ENCODE measurements around the gene TOMM20. TPM values are rescaled to one million over a fixed set of nuclear protein-coding genes. Genes with fewer than 3 reads are reported as not detected.

The TOMM20 gene
- total and polyA plus RNA-seq, 9 of the 15 experiments (the other 6 are each of a cell fraction or from before 2014, with no cell fraction given) = 70.6 to 334 (median 159) TPM

DNA sequence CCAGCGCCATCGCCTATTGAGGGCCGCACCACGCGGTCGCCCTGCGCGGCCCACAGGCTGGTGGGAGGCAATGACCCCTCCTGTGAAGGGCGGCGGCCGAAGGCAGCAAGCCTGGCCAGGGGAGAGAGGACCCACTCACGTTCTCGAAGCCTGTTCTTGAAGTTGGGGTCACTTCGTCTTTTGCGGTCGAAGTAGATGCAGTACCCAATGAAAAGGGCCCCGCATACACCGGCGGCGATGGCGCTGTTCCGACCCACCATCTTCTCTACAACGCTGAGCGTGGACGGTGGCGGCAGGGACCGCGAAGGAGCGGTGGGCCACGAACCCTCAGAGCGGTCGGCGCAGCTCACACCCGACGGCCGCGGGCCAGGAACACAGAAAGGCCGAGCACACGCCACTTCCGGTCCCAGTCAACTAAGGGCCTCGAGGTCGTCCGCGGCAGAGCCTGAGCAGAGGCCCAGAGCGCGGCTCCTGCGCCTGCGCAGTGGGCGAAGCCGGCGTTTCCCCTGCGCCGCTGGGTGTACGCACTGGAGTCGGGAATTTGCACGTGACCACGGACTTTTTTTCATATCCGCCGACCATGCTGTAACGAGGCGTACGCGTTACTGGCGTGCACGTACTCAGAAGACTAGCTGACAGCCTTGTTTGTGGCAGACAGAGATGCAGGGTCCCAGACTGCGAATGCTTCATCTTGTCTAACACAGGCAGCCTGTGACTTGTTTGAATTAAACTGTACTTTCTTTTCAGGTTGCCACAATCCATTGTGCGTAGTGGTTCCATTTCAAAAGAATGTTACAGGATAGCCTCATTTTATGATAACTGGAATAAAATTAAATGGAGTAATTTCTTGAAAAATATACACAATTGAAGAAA lies at the start of gene TOMM20 (continued):
- TF ChIP-seq TAF15 (IDR thresholded peaks at IDR 0.05; ENCODE audit: low read depth, low read length) (no peak), RBM34 (IDR thresholded peaks at IDR 0.05; ENCODE audit: borderline replicate concordance, insufficient read depth, low read length) (no peak), FOSL1 (tag; conservative IDR thresholded peaks at IDR 0.05) (no peak), ZBTB11 (CRISPR knock-in tag; IDR thresholded peaks at IDR 0.05) (peak in 2 of 3 experiments; percentile 81 to 96; a peak in 4 of 6 replicates), ZNF586 (CRISPR knock-in tag; conservative IDR thresholded peaks at IDR 0.05) (peak; percentile 46; the same call in 1 of the 2 replicates), ZNF584 (CRISPR knock-in tag; IDR thresholded peaks at IDR 0.05; ENCODE audit: low read depth) (no peak), XRCC3 (IDR thresholded peaks at IDR 0.05) (no peak), ZSCAN32 (CRISPR knock-in tag; IDR thresholded peaks at IDR 0.05) (no peak), CBX5 (IDR thresholded peaks at IDR 0.05; ENCODE audit: borderline replicate concordance, low read depth) (no peak), SMARCE1 (IDR thresholded peaks at IDR 0.05) (no peak), HOMEZ (CRISPR knock-in tag; IDR thresholded peaks at IDR 0.05) (no peak), ZKSCAN3 (CRISPR knock-in tag; IDR thresholded peaks at IDR 0.05) (no peak), ZNF23 (CRISPR knock-in tag; IDR thresholded peaks at IDR 0.05) (no peak), SMAD1 (IDR thresholded peaks at IDR 0.05; ENCODE audit: low read depth, low read length, partially characterized antibody) (peak; percentile 51), NONO (IDR thresholded peaks at IDR 0.05; ENCODE audit: low read depth in 2 of 2, low read length in 1 of 2) (peak in 1 of 2 experiments; percentile 13; a peak in 1 of 4 replicates), ARID1B (IDR thresholded peaks at IDR 0.05) (0 out of 2 replicates have a peak, but pooled peaks have one; percentile 38)
- TF ChIP-seq, protein P1, sequence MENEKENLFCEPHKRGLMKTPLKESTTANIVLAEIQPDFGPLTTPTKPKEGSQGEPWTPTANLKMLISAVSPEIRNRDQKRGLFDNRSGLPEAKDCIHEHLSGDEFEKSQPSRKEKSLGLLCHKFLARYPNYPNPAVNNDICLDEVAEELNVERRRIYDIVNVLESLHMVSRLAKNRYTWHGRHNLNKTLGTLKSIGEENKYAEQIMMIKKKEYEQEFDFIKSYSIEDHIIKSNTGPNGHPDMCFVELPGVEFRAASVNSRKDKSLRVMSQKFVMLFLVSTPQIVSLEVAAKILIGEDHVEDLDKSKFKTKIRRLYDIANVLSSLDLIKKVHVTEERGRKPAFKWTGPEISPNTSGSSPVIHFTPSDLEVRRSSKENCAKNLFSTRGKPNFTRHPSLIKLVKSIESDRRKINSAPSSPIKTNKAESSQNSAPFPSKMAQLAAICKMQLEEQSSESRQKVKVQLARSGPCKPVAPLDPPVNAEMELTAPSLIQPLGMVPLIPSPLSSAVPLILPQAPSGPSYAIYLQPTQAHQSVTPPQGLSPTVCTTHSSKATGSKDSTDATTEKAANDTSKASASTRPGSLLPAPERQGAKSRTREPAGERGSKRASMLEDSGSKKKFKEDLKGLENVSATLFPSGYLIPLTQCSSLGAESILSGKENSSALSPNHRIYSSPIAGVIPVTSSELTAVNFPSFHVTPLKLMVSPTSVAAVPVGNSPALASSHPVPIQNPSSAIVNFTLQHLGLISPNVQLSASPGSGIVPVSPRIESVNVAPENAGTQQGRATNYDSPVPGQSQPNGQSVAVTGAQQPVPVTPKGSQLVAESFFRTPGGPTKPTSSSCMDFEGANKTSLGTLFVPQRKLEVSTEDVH (IDR thresholded peaks at IDR 0.05; ENCODE audit: low read depth, partially characterized antibody) = no peak
- TF ChIP-seq, protein P2, sequence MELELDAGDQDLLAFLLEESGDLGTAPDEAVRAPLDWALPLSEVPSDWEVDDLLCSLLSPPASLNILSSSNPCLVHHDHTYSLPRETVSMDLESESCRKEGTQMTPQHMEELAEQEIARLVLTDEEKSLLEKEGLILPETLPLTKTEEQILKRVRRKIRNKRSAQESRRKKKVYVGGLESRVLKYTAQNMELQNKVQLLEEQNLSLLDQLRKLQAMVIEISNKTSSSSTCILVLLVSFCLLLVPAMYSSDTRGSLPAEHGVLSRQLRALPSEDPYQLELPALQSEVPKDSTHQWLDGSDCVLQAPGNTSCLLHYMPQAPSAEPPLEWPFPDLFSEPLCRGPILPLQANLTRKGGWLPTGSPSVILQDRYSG (tag; conservative IDR thresholded peaks at IDR 0.05; ENCODE audit: low read depth) = peak; percentile 77; the same call in 1 of the 2 replicates
